IPS DF 6.9 (cell line): ENCODE results near the gene MLH3.

Experiments
- DNase-seq: peaks from one replicate; pipeline ENCODE4 v3.0.0-alpha.2; 2013; ENCODE audit warnings: low read depth, low spot score
- H3K27ac ChIP-seq: one replicate; pipeline ENCODE4 v1.5.1; 2013; ENCODE audit warnings: low read length, control low read depth
- H3K27me3 ChIP-seq: 2 replicates; pipeline ENCODE4 v1.6.1; 2013; ENCODE audit warnings: mild to moderate bottlenecking, low read length; ENCODE audit not compliant: control insufficient read depth, insufficient read depth
- H3K36me3 ChIP-seq: 2 replicates; pipeline ENCODE4 v1.6.1; 2013; ENCODE audit warnings: low read length; ENCODE audit not compliant: control insufficient read depth, insufficient read depth
- H3K4me1 ChIP-seq: 2 replicates; pipeline ENCODE4 v1.6.1; 2013; ENCODE audit warnings: low read length; ENCODE audit not compliant: control insufficient read depth, insufficient read depth
- H3K4me3 ChIP-seq: 2 replicates; pipeline ENCODE4 v1.5.1; 2013; ENCODE audit warnings: mild to moderate bottlenecking, low read length
- H3K9me3 ChIP-seq: 2 replicates; pipeline ENCODE4 v1.6.1; 2013; ENCODE audit warnings: low read length, inconsistent platforms; ENCODE audit not compliant: control insufficient read depth, insufficient read depth
- WGBS: extraction: QIAGEN DNeasy Blood & Tissue Kit; methylation state at CpG from one replicate; pipeline ENCODE4 v1.1.7; 2013; ENCODE audit warnings: mixed read lengths, missing lambda C conversion rate; ENCODE audit not compliant: insufficient read length, insufficient coverage; 5-methylcytosine and 5-hydroxymethylcytosine counted together

MLH3 gene

GRCh38 chr14:75040959-75041358 is 10.3 kb downstream of the MLH3 start:
- no CpG with 5 or more reads among the region's 2 CpGs for WGBS
- H3K27ac ChIP-seq: no peak overlapping the region
- 0 out of 2 replicates have a peak, but pooled peaks cover 5% of the 10 kb centered on the region for H3K36me3 ChIP-seq
- no peaks in the 10 kb centered on the region for H3K4me1 ChIP-seq
- H3K27me3 ChIP-seq: no peaks in the 10 kb centered on the region
- H3K4me3 ChIP-seq: no peak overlapping the region
- H3K9me3 ChIP-seq: no peaks in the 10 kb centered on the region
- no peak for DNase-seq

DNA sequence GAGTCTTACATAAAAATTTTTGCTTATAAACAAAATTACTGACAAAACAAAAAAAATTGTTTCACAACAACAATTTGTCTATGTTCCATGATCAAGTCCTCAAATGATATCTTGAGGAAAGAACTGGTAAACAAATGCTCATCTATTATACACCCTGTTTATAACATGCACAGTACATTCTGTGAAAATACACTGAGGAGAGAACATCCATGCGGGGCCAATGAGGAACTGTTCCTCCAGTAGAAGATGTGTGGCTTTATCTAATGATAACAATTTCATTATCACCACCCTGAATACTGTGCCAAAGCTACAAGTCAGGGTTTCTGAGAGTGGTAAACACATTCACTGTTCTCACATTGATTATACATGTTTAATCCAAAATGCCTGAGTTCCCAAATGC is 10.8 kb downstream of the MLH3 start:
- H3K9me3 ChIP-seq: no peaks in the 10 kb centered on the region
- no peaks in the 10 kb centered on the region for H3K27me3 ChIP-seq
- no peak overlapping the region for H3K27ac ChIP-seq
- no CpG with 5 or more reads among the region's 1 CpG for WGBS
- no peaks in the 10 kb centered on the region for H3K4me1 ChIP-seq
- no peak for DNase-seq
- H3K4me3 ChIP-seq: no peak overlapping the region
- H3K36me3 ChIP-seq: 0 out of 2 replicates have a peak, but pooled peaks cover 5% of the 10 kb centered on the region

DNA sequence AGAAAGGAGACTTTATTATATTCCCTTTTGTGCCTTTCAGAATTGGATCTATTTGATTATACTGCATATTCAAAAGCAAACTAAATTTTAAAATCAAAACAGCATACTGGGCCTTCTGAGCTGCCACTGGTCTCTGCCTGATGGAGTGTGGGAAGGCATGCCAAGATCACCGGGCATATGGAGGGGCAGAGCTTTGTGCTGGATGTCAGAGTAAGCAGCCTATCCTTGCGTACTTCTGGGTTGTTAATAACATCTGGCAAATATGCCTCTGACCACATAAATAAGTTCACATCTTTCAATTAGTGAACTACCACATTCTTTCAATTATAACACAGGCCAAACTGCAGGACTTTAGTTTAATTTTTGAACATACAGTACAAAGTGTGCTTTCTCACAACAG is 18.3 kb downstream of the MLH3 start:
- Histone ChIP-seq H3K27me3 (no peaks in the 10 kb centered on the region), H3K4me1 (no peaks in the 10 kb centered on the region), H3K9me3 (no peaks in the 10 kb centered on the region), H3K36me3 (no peaks in the 10 kb centered on the region), H3K4me3 (no peak overlapping the region), H3K27ac (no peak overlapping the region)
- DNase-seq: no peak
- no CpG with 5 or more reads among the region's 2 CpGs for WGBS

- DNase-seq: no peak
- Histone ChIP-seq H3K4me1 (no peaks in the 10 kb centered on the region), H3K27ac (no peak overlapping the region), H3K4me3 (no peak overlapping the region), H3K27me3 (no peaks in the 10 kb centered on the region), H3K36me3 (no peaks in the 10 kb centered on the region), H3K9me3 (no peaks in the 10 kb centered on the region)
- WGBS: no CpG with 5 or more reads among the region's 1 CpG
Measured at GRCh38 chr14:75030147-75030546, 21.1 kb downstream of the MLH3 start.

- Histone ChIP-seq H3K4me3 (no peak overlapping the region), H3K4me1 (no peaks in the 10 kb centered on the region), H3K36me3 (no peaks in the 10 kb centered on the region), H3K27me3 (no peaks in the 10 kb centered on the region), H3K9me3 (no peaks in the 10 kb centered on the region), H3K27ac (no peak overlapping the region)
- DNase-seq: no peak
- 100% methylated on average over 1 of the region's 2 CpGs for WGBS
Measured at GRCh38 chr14:75025876-75026275, 25.4 kb downstream of the MLH3 start.

DNA sequence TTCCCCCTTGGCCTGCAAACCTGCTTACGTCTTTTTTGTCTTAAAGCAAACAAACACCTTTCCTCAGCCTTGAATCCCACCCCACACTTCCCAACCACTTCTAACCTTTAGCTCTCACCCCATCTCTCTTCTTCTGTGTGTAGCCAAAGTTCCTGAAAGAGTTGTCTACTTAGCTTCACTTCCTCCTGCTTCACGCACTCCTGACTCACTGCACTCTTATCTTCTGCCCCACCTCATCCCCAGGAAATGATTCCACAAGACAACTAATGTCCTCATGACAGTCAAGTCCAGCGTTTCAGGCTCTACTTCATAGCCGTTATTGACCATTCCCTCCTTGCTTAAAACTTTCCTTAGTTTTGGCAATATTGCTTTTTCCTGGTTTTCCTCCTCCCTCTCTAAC is 26.2 kb downstream of the MLH3 start:
- Histone ChIP-seq H3K9me3 (no peaks in the 10 kb centered on the region), H3K4me3 (no peak overlapping the region), H3K27ac (no peak overlapping the region), H3K36me3 (no peaks in the 10 kb centered on the region), H3K4me1 (no peaks in the 10 kb centered on the region), H3K27me3 (no peaks in the 10 kb centered on the region)
- WGBS: no CpG with 5 or more reads among the region's 4 CpGs
- DNase-seq: no peak

DNA sequence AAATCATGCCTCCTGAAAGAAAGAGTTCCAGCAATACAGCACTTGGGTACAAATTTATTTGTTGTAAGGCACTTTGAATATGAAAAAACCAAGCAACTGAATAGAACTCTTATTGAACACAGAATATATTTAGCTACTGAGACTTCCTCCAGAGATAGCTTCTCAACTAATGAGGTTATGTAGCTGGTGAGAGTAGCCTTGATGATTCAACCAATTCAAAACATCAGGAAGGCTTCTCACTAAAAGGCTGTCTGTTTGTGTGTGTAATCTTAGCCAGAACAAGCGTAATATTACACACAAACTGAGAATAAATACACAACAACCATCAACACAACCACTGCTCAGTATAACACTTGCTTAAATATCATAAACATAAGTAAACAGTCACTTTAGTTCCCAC is 28.2 kb downstream of the MLH3 start:
- DNase-seq: no peak
- no peaks in the 10 kb centered on the region for H3K27me3 ChIP-seq
- H3K4me3 ChIP-seq: no peak overlapping the region
- H3K36me3 ChIP-seq: no peaks in the 10 kb centered on the region
- no CpG with 5 or more reads among the region's 1 CpG for WGBS
- no peak overlapping the region for H3K27ac ChIP-seq
- no peaks in the 10 kb centered on the region for H3K9me3 ChIP-seq
- no peaks in the 10 kb centered on the region for H3K4me1 ChIP-seq

- Histone ChIP-seq H3K4me1 (no peaks in the 10 kb centered on the region), H3K27ac (no peak overlapping the region), H3K27me3 (no peaks in the 10 kb centered on the region), H3K36me3 (no peaks in the 10 kb centered on the region), H3K4me3 (no peak overlapping the region), H3K9me3 (no peaks in the 10 kb centered on the region)
- peak; percentile 5 for DNase-seq
- no CpG with 5 or more reads among the region's 8 CpGs for WGBS
Measured at GRCh38 chr14:75022655-75023054, 28.6 kb downstream of the MLH3 start.

DNA sequence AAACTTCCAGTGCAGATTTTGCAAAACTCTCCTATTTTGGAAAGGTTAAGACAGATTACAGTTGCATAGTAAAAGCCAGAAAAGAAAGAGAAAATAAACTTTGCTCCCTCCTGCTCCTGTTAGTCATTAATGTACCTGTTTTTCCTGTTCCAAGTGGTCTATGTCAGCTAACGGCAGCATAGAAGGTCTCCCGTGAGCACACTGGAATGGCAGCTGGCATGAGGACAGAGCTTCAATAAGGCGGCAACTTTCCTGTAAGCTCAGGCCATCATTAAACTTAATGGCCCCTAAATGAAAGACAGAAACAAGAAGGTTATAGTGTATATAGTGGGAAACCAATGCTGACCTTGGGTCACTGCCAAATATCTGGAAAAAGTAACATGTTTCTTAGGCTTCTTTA is 32.6 kb downstream of the MLH3 start:
- no CpG with 5 or more reads among the region's 3 CpGs for WGBS
- Histone ChIP-seq H3K4me3 (no peak overlapping the region), H3K27ac (no peak overlapping the region), H3K36me3 (no peaks in the 10 kb centered on the region), H3K27me3 (no peaks in the 10 kb centered on the region), H3K9me3 (no peaks in the 10 kb centered on the region), H3K4me1 (no peaks in the 10 kb centered on the region)
- no peak for DNase-seq

DNA sequence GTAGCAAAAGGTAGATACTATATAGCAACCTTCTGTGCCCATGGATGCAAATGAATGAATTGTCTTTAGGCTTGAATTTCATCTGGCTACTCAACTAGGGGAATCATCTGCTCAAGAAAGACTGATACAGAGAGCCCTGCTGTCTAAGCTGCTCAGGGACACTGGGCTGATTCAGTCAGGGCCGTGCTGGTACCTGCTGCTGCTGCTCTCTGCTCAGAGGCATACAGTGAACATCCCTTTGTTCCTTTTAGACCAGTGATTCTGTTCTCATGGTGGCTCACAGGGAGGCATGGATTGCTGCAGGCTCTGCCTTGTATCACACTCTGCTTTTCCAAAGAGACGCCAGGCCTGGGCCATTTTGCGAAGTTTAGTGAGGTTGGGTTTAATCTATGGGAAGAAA is 34.5 kb downstream of the MLH3 start:
- H3K4me1 ChIP-seq: no peaks in the 10 kb centered on the region
- no CpG with 5 or more reads among the region's 3 CpGs for WGBS
- no peak overlapping the region for H3K27ac ChIP-seq
- DNase-seq: no peak
- H3K9me3 ChIP-seq: no peaks in the 10 kb centered on the region
- no peaks in the 10 kb centered on the region for H3K36me3 ChIP-seq
- H3K27me3 ChIP-seq: no peaks in the 10 kb centered on the region
- no peak overlapping the region for H3K4me3 ChIP-seq

- DNase-seq: no peak
- H3K9me3 ChIP-seq: no peaks in the 10 kb centered on the region
- no peaks in the 10 kb centered on the region for H3K36me3 ChIP-seq
- WGBS: no CpG with 5 or more reads among the region's 5 CpGs
- H3K27me3 ChIP-seq: no peaks in the 10 kb centered on the region
- no peak overlapping the region for H3K27ac ChIP-seq
- H3K4me3 ChIP-seq: no peak overlapping the region
- no peaks in the 10 kb centered on the region for H3K4me1 ChIP-seq
Measured at GRCh38 chr14:75015496-75015895, 35.8 kb downstream of the MLH3 start.
